Measurements from ENCODE around the gene RAD50.
"Not testable (repeated sequence)": the region's sequence is repeated elsewhere in the genome, so short reads cannot be mapped to it uniquely, and the experiment has no call there.

GRCh38 chr5:132633587-132633986, 76.8 kb downstream of the RAD50 start:
- TF ChIP-seq CTCF, POLR2A (IDR thresholded peaks at IDR 0.05): not testable (repeated sequence)
